Activated CD4-positive, alpha-beta T cell treated with anti-CD3 and anti-CD28 coated beads for 24 hours (primary cell): Measurements from ENCODE around the gene ECEL1.
"Not testable (repeated sequence)": the region's sequence is repeated elsewhere in the genome, so short reads cannot be mapped to it uniquely, and the experiment has no call there.

Source experiments
- DNase-seq, 2 donors: peaks; one replicate each; pipeline ENCODE4 v3.0.0-alpha.2; 2020; ENCODE audit warnings: low read depth in 2 of 2

ECEL1 gene

GRCh38 chr2:232487385-232488096, at the start of gene ECEL1:
ECEL1 (minus strand) TSS chr2:232487834; CDS start chr2:232486653, 1,181 bp downstream.
- no peak for DNase-seq

GRCh38 chr2:232537079-232537478, 49.4 kb upstream of the ECEL1 start:
- DNase-seq, result no peak

GRCh38 chr2:232535761-232536530, 48.3 kb upstream of the ECEL1 start:
- no peak for DNase-seq

GRCh38 chr2:232534940-232535651, 47.5 kb upstream of the ECEL1 start:
- DNase-seq, result no peak

- DNase-seq, result no peak
Observed at GRCh38 chr2:232533944-232534710, 46.5 kb upstream of the ECEL1 start.

- DNase-seq, result not testable (repeated sequence)
Observed at GRCh38 chr2:232532821-232533220, 45.2 kb upstream of the ECEL1 start.

GRCh38 chr2:232532419-232532818, 44.8 kb upstream of the ECEL1 start:
- no peak for DNase-seq

GRCh38 chr2:232530626-232531260, 43.1 kb upstream of the ECEL1 start:
- DNase-seq, result no peak

- DNase-seq, result no peak
Observed at GRCh38 chr2:232529806-232530547, 42.3 kb upstream of the ECEL1 start.

GRCh38 chr2:232528746-232529460, 41.3 kb upstream of the ECEL1 start:
- no peak for DNase-seq

- no peak for DNase-seq
Observed at GRCh38 chr2:232527905-232528470, 40.4 kb upstream of the ECEL1 start.

GRCh38 chr2:232526372-232526941, 38.8 kb upstream of the ECEL1 start:
- DNase-seq, result no peak

GRCh38 chr2:232525791-232526371, 38.2 kb upstream of the ECEL1 start, which contains the start of gene CHRND:
CHRND (plus strand) TSS chr2:232526160; CDS start chr2:232526216, 56 bp downstream.
- no peak for DNase-seq

- DNase-seq, result no peak
Observed at GRCh38 chr2:232525199-232525598, 37.6 kb upstream of the ECEL1 start.

- no peak for DNase-seq
Observed at GRCh38 chr2:232524771-232525170, 37.1 kb upstream of the ECEL1 start.

GRCh38 chr2:232523682-232524597, 36.3 kb upstream of the ECEL1 start:
- peak in 1 of 2 donors; percentile 35 for DNase-seq

- no peak for DNase-seq
Observed at GRCh38 chr2:232523402-232523681, 35.7 kb upstream of the ECEL1 start.
